Left hindlimb (tissue), 1 donor: ENCODE results near the gene SORCS1.

ENCODE experiments used
- DNase-seq: peaks from one replicate; pipeline ENCODE4 v3.0.0-alpha.2; 2018

Gene SORCS1

DNA sequence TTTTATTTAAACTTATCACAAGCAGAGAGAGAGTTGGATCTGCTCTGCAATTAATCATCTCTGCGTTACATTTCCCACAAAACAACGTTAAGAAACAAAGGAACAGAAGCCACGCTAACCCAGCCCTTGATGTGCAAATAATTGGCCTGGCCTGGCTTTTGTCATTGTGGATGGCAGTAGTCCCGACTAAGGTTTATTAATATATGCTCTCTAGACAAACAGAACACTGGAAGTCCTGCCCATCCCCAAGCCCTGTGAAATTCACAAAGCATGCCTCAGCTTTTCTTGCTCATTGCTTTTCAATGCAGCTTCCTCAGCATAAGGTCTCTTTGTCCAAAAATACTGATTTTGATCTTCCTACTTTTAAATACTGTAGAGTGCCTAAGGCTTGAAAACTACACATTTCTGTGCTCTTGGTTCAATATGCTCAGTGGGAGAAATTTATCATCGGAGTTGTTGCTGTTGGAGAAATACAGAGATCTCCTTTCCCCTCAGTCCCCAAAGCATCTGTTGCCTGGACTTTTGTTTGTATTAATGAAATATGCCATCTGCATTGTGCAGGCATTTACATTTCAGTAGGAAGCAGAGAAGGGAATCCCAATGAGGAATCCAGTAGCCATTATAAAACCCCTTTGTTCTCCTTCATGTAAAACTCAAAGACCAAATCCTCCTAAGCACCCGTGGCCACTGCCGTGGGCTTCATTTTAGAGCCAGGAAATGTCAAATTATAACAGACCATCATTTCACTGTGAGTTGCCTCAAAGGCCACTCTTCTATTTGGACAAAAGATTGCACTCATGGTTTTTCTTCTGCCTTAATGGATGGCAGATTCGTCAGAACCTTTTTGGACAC is 61.1 kb downstream of the SORCS1 start:
- no peak for DNase-seq

GRCh38 chr10:107098326-107098725 is 66.2 kb downstream of the SORCS1 start:
- DNase-seq, result no peak

GRCh38 chr10:107094824-107095522 is 69.5 kb downstream of the SORCS1 start:
- no peak for DNase-seq

GRCh38 chr10:107092321-107092720 is 72.2 kb downstream of the SORCS1 start:
- no peak for DNase-seq

DNA sequence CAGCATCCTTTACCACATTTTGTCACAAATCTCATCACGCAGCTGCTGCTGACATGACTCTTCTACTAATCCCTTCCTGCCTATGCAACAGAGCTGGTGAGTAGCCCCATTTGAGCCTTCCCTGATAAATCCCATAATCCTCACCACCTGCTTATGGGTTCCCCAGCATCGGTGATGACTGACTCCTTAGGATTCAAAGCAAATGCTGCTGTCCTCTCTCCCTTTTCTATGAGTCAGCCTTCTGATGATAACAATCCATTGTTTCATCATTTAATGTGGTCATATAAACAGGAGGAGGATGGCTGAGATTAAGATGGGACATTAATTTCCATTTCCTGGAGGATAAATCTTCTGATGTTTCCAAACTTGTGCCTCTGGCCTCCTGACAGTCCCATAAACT is 73.4 kb downstream of the SORCS1 start:
- DNase-seq, result no peak

GRCh38 chr10:107085665-107086525 is 78.6 kb downstream of the SORCS1 start:
- no peak for DNase-seq

DNA sequence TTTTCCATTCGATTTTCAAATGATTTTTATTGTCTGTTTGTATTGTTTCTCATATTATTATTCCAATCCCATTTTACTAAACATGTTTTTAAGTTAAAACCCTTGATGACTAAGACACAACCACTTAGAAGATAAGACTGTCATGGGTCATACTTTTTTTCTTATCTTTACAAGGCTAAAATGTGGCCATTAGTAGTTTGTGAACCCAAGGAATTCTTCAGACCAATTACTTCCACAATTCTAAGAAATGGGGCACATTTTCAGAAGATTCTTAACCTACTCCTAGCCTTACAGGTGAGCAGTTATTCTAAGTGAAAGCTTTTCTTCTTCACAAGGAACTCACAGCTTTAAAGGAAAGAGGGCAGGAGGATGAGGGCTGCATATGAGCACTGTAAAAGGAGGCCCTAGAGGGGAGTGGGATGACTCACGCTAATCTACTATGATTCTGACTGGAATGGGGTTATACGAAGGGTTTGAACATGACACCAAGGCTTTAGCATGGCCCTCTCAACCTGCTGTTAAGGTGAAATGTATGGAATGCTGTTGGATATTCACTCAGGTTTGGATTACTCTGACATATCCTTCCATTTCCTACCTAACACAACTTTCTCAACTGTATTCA is 81.0 kb downstream of the SORCS1 start:
- DNase-seq, result no peak

- no peak for DNase-seq
These were observed 82.9 kb downstream of the SORCS1 start for GRCh38 chr10:107081644-107082043.

GRCh38 chr10:107075117-107075516 is 89.4 kb downstream of the SORCS1 start:
- DNase-seq, result no peak

DNA sequence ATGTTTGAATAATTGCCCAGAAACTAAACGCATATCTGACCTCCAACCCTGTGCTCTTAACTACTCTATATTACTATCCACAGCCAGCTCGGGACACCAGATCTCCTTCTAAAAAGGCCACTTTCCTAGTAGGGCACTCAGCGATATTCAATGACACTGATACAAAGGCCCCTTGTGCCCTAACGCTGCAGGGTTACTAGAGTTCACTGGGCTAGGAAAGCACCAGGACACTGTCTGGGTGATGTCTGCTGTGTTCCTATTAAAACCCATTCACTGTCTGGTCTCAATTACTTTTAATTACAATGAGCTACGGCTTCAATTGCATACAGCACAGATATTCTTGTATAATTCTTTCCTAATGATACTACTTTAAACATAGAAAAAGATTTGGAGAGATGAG is 91.7 kb downstream of the SORCS1 start:
- no peak for DNase-seq

- no peak for DNase-seq
These were observed 92.5 kb downstream of the SORCS1 start for GRCh38 chr10:107072028-107072427.

GRCh38 chr10:107071301-107071700 is 93.2 kb downstream of the SORCS1 start:
- no peak for DNase-seq

DNA sequence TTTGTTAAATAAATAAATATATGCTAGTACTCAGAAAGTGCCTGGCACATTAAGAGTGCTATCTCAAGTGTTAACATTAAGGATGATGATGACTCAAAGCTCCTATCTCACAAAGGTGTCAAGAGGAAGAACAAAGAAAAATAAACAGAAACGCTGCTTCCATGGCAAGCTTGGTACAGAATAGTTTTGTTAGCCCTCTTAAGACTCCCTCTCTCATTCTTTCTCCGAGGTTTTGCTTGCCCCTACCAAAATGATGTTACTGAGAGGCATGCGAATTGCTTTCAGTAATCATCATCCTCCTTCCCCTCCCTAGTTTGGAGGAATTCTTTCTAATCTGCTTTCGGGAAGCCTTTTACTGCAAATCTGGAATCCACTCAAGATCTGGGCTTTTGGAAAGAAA is 96.7 kb downstream of the SORCS1 start:
- no peak for DNase-seq

- DNase-seq, result no peak
These were observed 100.4 kb downstream of the SORCS1 start for GRCh38 chr10:107064075-107064474.

GRCh38 chr10:107059872-107060271 is 104.6 kb downstream of the SORCS1 start:
- no peak for DNase-seq

DNA sequence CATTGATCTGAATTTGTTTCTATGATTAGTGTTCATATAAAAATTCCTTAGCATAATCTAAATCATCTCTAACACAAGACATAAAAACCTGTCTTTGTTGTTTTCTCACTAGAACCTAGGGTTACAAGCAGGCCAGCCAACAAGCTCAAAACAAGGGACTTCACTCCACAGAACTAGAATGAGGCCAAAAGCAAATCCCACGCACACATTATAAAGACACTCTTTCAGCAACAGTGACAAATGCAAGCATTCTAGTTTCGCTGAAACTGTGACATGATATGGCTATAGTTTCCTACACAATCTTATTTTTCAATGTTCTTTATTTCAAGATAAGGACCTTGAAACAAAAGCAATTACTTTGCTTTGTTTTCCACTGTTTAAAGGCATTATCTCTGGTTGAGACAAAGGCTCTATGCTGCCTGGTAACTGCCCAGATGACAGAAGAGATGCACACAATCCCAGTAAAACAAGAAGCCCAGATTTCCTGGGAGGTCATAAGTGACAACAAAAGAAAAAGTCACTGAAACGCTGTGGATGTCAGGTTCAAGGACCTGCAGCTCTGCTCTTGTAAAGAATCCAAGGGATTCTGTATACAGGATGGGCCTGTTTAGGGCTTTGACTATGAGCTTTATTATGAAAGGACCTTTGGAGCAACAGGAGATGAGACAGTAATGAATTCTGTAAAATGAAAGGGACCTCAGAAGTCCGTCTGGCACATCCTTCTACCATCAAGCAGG is 105.3 kb downstream of the SORCS1 start:
- no peak for DNase-seq

- no peak for DNase-seq
These were observed 106.2 kb downstream of the SORCS1 start for GRCh38 chr10:107058331-107058730.

DNA sequence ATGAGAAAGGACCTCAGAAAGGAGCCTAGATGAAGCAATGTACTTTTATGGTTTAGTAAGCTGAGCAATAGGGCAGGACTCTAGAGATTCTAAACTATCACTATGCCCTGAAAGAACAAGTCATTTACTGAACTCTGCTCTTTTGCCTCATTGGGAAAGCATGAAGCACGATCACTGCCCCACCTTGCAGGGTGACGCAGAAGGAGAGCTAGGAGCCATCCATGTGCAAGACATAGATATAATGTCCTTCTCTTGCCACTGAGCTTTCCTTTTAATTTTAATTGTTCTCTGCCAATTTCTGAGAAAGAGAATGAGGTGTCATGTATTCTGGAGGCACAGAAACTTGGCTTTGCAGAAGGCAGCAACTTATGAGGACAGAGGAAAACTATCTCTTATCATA is 108.3 kb downstream of the SORCS1 start:
- no peak for DNase-seq

DNA sequence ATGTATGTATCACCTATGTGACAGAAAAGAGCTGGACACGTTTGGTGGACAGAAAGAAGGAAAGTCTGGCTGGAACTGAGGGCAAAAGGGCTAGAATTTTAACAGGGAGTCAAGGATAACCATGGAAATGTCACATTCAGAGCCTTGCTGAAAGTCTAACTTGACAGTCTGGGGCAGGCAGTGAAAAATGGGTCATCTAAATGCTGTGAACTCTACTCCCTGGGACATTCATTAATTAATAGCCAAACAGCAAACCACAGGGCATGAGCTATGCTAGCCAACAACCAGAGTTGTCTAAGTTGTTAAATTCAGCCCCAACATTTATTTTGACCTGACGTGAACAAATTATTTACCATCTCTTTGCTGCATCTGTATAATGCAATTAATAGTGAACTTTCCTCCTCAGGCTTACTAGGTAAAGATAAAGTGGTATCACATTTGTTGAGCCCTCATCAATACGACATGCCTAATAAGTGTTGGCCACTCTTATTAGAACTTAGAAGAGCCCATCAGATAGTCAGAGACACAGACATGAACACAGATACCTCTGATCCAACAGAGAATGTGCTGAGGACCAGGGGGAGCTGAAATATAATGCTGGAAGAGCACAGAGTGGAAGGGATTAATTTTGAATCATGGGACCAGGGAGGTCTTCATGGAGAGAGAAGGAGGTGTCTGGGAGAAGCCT is 109.9 kb downstream of the SORCS1 start:
- DNase-seq, result no peak

- no peak for DNase-seq
These were observed 112.7 kb downstream of the SORCS1 start for GRCh38 chr10:107051769-107052168.

GRCh38 chr10:107043461-107043860 is 121.0 kb downstream of the SORCS1 start:
- no peak for DNase-seq
